IMR-90 (cell line): ENCODE results near the gene INSM1.

Experiments
- BHLHE40 ChIP-seq: fragments of 150-350 bp; IDR thresholded peaks from 2 replicates; pipeline ENCODE4 v1.6.1; 2016; ENCODE audit warnings: mild to moderate bottlenecking, low read depth, low read length
- CEBPB ChIP-seq: IDR thresholded peaks from 2 replicates; pipeline ENCODE4 v1.6.1; 2012; ENCODE audit warnings: low read depth, low read length, improper control_type of control experiment
- CHD1 ChIP-seq: IDR thresholded peaks from 2 replicates; pipeline ENCODE4 v1.6.1; 2012; ENCODE audit warnings: low read depth, low read length, improper control_type of control experiment
- POLR2A ChIP-seq: IDR thresholded peaks from 2 replicates; pipeline ENCODE4 v1.6.1; 2012; ENCODE audit warnings: mild to moderate bottlenecking, low read depth, low read length
- RFX5 ChIP-seq: IDR thresholded peaks from 2 replicates; pipeline ENCODE4 v1.8.0; 2012; ENCODE audit warnings: low read depth, mild to moderate bottlenecking, low read length, moderate library complexity
- SMC3 ChIP-seq: fragments of 150-350 bp; IDR thresholded peaks from 2 replicates; pipeline ENCODE4 v1.6.1; 2016; ENCODE audit warnings: low read depth, mild to moderate bottlenecking, antibody characterized with exemption, low read length, moderate library complexity
- TF ChIP-seq, protein P1 (sequence below): conservative IDR thresholded peaks from 2 replicates; pipeline ENCODE4 v1.5.1; 2012; ENCODE audit warnings: mild to moderate bottlenecking, low read depth, low read length, improper control_type of control experiment
- TF ChIP-seq, protein P2 (sequence below): fragments of 150-350 bp; IDR thresholded peaks from 2 replicates; pipeline ENCODE4 v1.6.1; 2017; ENCODE audit warnings: mild to moderate bottlenecking, antibody characterized with exemption, low read length, low read depth

DNA sequence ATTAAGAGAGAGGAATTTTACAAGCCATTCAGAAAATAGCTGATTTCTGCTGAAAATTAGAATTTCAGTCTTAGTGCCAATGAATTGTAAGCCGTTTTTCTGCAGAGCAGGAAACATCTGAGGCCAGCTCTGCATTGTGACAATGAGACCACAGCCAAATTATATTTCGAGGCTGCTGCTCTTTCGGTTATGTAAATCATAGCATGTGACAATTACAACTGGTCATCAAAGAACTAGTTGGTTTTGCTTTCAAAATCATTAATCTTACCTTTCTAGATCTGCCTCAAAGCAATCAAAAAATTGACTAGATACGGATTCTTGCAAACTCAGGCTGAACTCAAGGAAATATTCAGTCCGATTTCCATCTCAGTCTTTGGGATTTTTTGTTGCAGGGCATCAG lies 33.4 kb upstream of the INSM1 start:
- TF ChIP-seq RFX5 (no peak), BHLHE40 (no peak), CEBPB (no peak), CHD1 (no peak), POLR2A (no peak), SMC3 (no peak)
- TF ChIP-seq, protein P1, sequence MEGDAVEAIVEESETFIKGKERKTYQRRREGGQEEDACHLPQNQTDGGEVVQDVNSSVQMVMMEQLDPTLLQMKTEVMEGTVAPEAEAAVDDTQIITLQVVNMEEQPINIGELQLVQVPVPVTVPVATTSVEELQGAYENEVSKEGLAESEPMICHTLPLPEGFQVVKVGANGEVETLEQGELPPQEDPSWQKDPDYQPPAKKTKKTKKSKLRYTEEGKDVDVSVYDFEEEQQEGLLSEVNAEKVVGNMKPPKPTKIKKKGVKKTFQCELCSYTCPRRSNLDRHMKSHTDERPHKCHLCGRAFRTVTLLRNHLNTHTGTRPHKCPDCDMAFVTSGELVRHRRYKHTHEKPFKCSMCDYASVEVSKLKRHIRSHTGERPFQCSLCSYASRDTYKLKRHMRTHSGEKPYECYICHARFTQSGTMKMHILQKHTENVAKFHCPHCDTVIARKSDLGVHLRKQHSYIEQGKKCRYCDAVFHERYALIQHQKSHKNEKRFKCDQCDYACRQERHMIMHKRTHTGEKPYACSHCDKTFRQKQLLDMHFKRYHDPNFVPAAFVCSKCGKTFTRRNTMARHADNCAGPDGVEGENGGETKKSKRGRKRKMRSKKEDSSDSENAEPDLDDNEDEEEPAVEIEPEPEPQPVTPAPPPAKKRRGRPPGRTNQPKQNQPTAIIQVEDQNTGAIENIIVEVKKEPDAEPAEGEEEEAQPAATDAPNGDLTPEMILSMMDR, result no peak
- TF ChIP-seq, protein P2, sequence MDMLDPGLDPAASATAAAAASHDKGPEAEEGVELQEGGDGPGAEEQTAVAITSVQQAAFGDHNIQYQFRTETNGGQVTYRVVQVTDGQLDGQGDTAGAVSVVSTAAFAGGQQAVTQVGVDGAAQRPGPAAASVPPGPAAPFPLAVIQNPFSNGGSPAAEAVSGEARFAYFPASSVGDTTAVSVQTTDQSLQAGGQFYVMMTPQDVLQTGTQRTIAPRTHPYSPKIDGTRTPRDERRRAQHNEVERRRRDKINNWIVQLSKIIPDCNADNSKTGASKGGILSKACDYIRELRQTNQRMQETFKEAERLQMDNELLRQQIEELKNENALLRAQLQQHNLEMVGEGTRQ, result no peak
